AG09319 (cell line): ENCODE results near the gene RECQL5.

Source experiments
- DNase-seq: peaks from one replicate; pipeline ENCODE4 v3.0.0-alpha.2; 2010; ENCODE audit warnings: low read depth; ENCODE audit errors: extremely low read depth
- TF ChIP-seq, protein P1 (sequence below): IDR thresholded peaks from 2 replicates; pipeline ENCODE4 v1.5.1; 2011; ENCODE audit warnings: low read depth, mild to moderate bottlenecking, inconsistent platforms, low read length, moderate library complexity

RECQL5 gene

DNA sequence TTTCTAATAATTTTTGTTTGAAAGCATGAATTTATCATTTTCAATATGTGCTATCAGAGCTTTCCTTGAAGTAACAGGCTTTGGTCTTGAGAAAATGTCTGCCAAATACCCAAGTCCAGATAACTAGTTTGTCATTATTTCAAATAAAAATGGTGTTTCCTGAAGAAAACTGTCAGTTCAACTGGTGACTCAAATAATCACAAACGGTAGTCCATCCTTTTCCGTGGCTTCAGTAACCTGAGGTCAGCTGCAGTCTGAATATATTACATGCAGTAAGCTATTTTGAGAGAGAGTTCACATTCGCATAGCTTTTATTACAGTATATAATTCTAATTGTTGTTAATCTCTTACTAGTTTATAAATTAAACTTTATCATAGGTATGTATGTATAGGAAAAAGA is 9.5 kb upstream of the RECQL5 start:
- DNase-seq = no peak
- TF ChIP-seq, protein P1, sequence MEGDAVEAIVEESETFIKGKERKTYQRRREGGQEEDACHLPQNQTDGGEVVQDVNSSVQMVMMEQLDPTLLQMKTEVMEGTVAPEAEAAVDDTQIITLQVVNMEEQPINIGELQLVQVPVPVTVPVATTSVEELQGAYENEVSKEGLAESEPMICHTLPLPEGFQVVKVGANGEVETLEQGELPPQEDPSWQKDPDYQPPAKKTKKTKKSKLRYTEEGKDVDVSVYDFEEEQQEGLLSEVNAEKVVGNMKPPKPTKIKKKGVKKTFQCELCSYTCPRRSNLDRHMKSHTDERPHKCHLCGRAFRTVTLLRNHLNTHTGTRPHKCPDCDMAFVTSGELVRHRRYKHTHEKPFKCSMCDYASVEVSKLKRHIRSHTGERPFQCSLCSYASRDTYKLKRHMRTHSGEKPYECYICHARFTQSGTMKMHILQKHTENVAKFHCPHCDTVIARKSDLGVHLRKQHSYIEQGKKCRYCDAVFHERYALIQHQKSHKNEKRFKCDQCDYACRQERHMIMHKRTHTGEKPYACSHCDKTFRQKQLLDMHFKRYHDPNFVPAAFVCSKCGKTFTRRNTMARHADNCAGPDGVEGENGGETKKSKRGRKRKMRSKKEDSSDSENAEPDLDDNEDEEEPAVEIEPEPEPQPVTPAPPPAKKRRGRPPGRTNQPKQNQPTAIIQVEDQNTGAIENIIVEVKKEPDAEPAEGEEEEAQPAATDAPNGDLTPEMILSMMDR = no peak

DNA sequence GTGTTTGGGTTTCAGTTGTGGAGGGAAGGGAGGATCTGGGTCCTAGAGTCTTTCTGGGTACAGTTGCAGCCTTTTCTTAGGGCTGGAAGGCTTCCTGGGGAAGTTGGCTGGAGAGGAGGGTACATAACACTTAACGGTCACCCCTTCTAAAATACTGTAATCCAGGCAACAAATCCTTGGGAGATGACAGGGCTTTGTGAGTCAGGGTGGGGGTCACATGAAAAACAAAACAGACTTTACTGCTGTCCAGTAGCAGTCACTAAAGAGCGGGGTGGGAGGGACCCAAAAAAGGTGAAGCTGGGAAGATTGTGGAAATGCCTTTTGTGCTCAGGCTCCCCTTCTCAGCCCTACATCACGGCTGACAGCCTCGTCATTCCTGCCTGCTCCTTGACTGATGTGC is 6.5 kb upstream of the RECQL5 start:
- no peak for DNase-seq
- TF ChIP-seq, protein P1 = no peak

DNA sequence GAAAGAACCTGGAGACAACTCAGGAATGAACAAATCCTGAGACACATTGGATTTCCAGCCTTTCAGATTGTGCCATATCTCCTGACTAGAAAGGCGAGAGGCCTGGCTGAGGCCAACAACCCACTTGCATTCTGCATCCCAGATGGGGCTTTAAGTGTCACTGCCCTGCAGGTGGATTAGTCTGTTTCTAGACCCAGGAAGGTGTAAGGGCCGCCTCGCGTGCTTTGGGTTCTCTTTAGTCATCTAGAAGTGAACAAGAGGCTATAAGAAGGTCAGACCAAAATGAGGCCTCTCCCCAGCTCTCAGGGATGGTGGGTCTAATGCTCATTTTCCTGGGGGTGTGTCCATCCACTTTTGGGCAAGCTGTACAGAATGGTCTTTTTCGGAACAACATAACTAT is 5.1 kb upstream of the RECQL5 start:
- TF ChIP-seq, protein P1 = no peak
- no peak for DNase-seq

DNA sequence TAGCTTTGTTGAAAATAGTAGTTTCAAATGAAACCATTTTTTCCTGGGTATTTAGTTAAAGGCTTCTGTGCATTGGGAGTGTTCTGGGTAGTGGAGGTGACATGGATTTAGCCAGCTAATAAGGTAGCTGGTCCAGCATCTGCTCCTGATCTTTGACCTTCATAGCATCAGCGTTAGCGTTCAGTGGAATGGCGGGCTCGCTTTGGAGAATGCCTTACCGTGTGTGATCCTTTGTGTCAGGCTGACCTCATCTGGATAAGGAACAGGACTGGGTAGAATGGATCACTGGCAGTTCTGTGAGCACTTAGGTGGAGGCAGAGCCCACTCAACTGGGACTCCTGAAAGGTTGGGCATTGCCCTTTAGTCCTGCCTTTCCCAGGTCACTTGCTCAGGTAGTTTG is 3.9 kb upstream of the RECQL5 start:
- no peak for DNase-seq
- TF ChIP-seq, protein P1 = no peak

DNA sequence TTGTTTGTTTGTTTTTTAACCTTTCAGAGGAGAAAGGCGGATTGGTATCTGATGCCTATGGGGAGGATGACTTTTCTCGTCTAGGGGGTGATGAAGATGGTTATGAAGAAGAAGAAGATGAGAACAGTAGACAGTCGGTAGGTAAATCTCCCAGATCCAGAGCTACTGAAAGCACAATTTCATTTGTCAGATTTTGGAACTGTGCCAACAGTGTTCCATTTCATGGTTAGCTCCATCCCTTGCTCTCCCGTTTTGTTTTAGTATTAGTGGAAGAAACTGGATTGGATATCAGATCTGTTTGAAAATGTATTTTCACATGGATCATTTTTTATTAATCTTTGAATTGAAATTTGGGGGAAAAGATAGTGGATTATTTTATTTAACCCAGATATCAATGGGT is 1.5 kb upstream of the RECQL5 start:
- TF ChIP-seq, protein P1 = no peak
- DNase-seq = no peak

DNA sequence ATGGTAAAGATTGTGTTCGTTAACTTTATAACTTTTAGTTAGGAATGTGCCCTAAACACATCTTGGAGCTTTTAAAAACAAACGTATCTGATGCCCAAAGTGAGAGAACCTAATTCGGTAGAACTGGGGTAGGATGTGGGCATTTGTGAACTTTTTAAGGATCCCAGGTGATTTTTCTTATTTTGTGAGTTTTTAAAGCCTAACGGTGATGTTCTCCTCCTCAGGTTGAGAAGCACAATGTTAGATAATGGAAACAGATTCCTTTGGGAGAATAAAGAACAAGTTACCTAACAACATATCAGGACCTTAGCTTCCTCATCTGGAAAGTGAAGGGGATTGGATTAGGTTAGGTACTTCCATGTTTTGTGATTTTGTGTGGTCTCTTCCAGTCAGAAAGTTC is 871 bp upstream of the RECQL5 start:
- TF ChIP-seq, protein P1 = no peak
- no peak for DNase-seq

DNA sequence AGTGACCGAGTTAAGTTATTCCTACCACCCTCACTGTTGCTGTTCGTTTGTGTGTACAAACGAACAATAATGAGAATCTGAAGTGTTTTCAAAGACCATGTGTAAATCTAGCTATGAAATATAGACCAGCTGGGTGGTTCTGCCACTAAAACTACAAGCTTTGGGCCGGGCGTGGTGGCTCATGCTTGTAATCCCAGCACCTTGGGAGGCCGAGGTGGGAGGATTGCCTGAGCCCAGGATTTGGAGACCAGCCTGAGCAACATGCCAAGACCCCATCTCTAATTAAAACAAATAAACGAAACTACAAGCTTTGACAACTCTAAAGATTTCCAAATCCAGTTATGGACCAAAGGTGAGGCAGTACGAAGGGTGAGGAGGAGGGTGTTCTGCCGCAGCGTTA is 973 bp downstream of the RECQL5 start:
- TF ChIP-seq, protein P1 = no peak
- no peak for DNase-seq
